ENCODE measurements around the gene GSTT4.
A peak's percentile ranks its signal among the peaks of the same experiment; 100 is the strongest.
"Not testable (repeated sequence)": the region's sequence is repeated elsewhere in the genome, so short reads cannot be mapped to it uniquely, and the experiment has no call there.

GSTT4 gene

DNA sequence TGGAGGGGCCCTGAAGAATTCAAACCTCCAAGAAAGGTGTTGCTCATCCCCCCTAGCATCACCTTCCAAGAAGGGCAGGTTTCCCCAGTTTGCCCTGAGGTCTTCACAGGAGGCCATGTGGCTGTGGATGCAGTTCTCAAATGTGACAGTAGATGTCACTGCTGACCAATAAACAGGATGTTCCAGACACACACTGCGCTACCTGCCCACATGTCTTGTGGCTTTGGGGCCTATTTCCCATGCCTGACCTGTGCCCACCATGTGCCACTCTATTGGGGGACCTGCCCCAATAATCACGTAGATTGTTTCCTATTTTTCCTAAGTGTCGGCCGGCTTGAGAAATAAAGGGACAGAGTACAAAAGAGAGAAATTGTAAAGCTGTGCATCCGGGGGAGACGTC lies 20.8 kb downstream of the GSTT4 start:
- DNase-seq, result peak; percentile 46

DNA sequence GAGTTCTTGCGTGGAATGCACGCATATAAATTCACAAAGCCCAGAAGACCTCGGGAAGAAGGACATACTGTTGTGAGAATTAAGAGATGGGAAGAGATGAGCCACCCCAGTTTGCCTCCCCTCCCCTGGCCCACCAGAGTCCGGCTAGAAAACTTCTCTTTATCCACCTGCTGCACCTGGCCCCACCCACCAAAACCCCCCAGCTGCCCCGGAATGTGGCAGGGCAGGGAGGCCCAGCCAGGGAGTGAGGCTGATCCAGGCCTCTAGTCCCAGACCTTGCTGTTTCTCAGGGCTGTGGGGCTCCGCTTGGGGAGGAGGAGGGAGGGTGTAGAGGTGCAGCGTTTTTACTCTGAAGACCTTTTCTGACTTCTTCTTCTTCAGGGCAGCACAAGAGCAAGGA lies 24.7 kb downstream of the GSTT4 start:
- not testable (repeated sequence) for DNase-seq

DNA sequence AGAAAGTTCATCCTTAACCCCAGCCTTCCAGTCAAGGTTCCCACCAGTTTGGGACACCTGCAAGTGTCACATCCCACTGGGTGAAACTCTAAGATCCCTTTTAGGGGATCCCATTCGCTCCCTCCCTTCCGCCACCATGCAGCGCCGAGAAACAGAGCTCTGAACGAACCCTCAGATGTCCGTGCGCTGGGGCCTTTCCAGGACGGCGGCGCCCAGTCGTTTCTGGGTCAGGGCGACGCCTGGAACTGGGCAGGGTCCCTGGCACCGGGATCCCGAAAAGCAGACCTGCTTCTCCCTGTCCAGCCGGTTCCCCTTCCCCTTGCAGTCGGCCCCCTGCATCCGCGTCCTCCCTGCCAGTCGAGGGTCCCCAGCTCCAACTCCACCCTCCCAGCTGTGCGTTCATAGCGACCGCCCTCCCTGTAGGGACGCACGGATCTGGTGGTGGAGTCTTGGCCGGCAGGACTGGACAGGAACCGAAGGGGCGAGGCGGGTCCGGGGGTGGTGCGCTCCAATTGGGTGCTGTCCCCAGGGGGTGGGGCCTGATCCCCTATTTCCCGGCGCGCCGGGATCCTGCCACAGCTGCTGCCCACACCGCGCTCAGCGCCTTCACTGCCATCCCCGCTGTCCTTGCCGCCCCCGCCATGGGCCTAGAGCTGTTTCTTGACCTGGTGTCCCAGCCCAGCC lies 25.6 kb downstream of the GSTT4 start, which contains the start of gene GSTT2:
TSS of gene GSTT2 (plus strand) at position 578 of the 684 bp plus-strand sequence.
- DNase-seq, result not testable (repeated sequence)

DNA sequence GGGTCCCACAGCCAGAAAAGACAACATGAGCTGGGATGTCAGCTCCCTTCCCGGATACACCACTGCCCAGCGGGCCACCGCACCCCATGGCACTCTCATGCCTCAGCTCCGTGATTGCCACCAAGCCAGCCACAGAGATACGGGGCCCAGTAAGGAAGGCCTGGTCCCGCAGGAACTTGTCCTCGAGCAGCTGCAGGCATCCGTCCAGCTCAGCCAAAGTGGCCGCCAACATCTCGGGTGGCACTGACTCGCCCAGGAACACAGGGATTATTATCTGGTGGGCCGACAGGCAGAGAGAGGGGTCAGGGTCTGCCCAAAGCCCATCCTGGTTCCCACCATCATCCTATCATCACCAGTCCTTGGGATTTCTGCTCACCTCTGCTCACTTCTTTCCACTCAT lies 27.9 kb downstream of the GSTT4 start:
- DNase-seq, result not testable (repeated sequence)

DNA sequence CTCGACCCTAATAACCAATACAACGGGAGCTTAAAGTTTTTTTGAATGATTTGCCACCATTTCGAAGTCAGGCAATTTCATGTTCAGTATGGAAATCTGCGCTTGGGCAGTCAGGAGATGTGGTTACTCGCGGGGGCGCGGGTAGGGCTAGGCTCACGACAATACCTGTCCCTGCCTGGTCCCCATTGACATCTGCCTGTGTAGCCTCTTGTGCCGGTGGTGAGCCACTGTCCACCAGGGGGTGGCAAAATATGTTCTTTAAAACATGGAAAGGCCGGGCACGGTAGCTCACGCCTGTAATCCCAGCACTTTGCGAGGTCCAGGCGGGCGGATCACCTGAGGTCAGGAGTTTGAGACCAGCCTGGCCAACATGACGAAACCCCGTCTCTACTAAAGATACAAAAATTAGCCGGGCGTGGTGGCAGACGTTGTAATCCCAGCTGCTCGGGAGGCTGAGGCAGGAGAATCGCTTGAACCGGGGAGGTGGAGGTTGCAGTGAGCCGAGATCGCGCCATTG lies 30.4 kb downstream of the GSTT4 start:
- DNase-seq, result not testable (repeated sequence)

DNA sequence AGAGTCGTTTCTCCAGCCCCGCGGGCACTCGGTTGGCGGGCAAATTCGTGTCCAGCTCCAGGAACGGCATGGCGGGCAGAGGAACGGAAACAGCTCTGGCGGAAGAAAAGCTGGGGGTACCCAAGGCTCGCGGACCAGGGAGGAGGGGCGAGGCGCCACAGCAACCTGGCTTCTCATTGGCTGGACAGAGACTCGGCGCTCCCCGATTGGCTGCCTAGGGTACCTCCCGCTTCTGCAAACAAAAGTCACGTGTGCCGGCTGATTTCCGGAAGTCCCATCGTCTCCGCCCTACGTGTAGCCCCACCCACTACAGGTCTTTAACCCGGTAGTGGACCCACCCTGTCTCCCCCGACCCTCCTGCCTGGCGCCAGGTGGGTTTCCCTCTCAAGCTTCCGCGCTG lies 30.9 kb downstream of the GSTT4 start, which contains the start of gene DDT:
TSS of gene DDT (minus strand) at position 97 of the 400 bp plus-strand sequence. CDS start at position 70, 27 bp downstream.
- DNase-seq, result not testable (repeated sequence)

GRCh38 chr22:23971927-23972326 lies 33.3 kb downstream of the GSTT4 start:
- DNase-seq, result not testable (repeated sequence)

GRCh38 chr22:23970816-23971486 lies 34.3 kb downstream of the GSTT4 start:
- DNase-seq, result no peak

GRCh38 chr22:23970201-23970641 lies 35.0 kb downstream of the GSTT4 start:
- no peak for DNase-seq

DNA sequence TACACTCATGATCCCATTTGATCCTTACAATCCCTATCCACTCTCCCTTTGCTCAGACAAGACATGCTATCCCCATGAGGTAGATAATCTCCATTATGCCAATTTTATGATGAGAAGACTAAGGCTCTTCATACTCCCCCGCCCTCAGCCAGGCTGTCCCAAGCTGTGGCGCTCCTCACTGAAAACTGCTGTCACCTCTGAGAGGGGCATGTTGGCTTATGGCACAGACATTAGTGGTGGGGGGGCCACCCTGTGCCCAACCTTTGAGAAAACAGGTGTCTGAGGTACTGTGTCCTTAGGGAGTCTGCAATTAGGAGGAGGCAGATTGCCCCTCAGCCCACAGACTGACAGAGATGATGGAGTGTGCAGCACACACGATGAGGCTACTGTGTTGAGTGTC lies 36.2 kb downstream of the GSTT4 start:
- no peak for DNase-seq

- DNase-seq, result not testable (repeated sequence)
These were observed 38.7 kb downstream of the GSTT4 start, which contains the start of gene DDTL for GRCh38 chr22:23966568-23966967. Gene DDTL, plus strand, starts transcription at chr22:23966888. Its CDS starts 27 bp downstream, at chr22:23966915.

DNA sequence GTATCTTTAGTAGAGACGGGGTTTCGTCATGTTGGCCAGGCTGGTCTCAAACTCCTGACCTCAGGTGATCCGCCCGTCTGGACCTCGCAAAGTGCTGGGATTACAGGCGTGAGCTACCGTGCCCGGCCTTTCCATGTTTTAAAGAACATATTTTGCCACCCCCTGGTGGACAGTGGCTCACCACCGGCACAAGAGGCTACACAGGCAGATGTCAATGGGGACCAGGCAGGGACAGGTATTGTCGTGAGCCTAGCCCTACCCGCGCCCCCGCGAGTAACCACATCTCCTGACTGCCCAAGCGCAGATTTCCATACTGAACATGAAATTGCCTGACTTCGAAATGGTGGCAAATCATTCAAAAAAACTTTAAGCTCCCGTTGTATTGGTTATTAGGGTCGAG lies 39.2 kb downstream of the GSTT4 start:
- not testable (repeated sequence) for DNase-seq

GRCh38 chr22:23961084-23961771 lies 44.0 kb downstream of the GSTT4 start, which contains the start of gene GSTT2B:
Gene GSTT2B, minus strand, starts transcription at chr22:23961195. Its CDS starts 64 bp downstream, at chr22:23961131.
- not testable (repeated sequence) for DNase-seq

- not testable (repeated sequence) for DNase-seq
These were observed 48.9 kb downstream of the GSTT4 start for GRCh38 chr22:23956301-23956900.

GRCh38 chr22:23955886-23956285 lies 49.4 kb downstream of the GSTT4 start:
- not testable (repeated sequence) for DNase-seq

DNA sequence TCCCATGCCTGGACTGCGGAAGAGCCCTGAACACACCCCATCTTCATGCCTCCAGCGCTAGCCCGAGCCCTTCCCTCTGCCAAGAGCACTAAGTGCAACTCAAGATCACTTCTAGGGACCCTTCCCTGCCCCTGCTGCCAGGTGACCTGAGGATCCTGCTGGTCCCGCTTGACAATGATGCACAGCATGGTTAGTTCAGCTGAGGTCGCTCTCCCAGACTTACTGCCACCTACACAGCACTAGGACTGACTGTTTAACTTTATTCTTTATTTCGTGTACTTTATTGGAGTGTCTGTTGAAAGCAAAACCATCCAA lies 50.3 kb downstream of the GSTT4 start:
- DNase-seq, result not testable (repeated sequence)

GRCh38 chr22:23954193-23954990 lies 50.9 kb downstream of the GSTT4 start:
- DNase-seq, result not testable (repeated sequence)

DNA sequence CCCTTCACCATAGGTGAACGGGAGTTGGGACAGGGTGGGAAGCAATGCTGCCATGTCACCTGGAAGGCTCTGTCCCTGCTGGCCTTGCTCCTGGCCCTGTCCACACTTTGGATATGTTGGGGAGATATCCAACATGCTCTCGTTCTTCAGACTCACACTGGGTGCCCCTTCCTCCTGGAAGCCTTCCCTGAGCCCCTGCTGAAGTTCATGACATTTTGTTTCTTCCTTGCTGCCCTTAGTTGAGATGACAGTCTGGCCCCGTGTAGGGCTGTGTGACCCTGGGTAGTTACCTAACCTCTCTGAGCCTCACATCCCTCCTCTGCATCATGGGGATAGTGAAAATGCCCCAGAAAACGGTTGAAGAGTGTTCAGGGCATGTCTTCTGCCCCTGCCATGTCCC lies 51.8 kb downstream of the GSTT4 start:
- not testable (repeated sequence) for DNase-seq

- DNase-seq, result not testable (repeated sequence)
These were observed 52.4 kb downstream of the GSTT4 start for GRCh38 chr22:23952794-23953405.

GRCh38 chr22:23951383-23951782 lies 53.9 kb downstream of the GSTT4 start:
- DNase-seq, result not testable (repeated sequence)

GRCh38 chr22:23949764-23950163 lies 55.5 kb downstream of the GSTT4 start:
- DNase-seq, result not testable (repeated sequence)

All from NCI-H2171 (cell line).